ENCODE data around the gene NR5A2.

The NR5A2 gene

GRCh38 chr1:200205216-200205995 is 177.9 kb downstream of the NR5A2 start:
- Histone ChIP-seq H3K27ac (ENCODE audit: low read depth, low read length) (no peak overlapping the region), H3K36me3 (ENCODE audit: control insufficient read depth in 1 of 2, insufficient read depth in 2 of 2, low read length in 2 of 2) (no peaks in the 10 kb centered on the region), H3K4me3 (ENCODE audit: low read depth in 1 of 2, low read length in 2 of 2) (no peak overlapping the region), H3K9ac (ENCODE audit: low read depth in 1 of 2, low read length in 2 of 2) (no peak overlapping the region), H3K9me3 (ENCODE audit: control insufficient read depth in 1 of 2, low read length in 2 of 2) (no peaks in the 10 kb centered on the region), H3K4me1 (ENCODE audit: control insufficient read depth in 1 of 2, insufficient read depth in 2 of 2, low read length in 2 of 2) (no peaks in the 10 kb centered on the region), H3K27me3 (ENCODE audit: control insufficient read depth in 1 of 2, insufficient read depth in 2 of 2, low read length in 2 of 2) (no peaks in the 10 kb centered on the region)

GRCh38 chr1:200206340-200206739 is 178.8 kb downstream of the NR5A2 start:
- H3K9me3 ChIP-seq (ENCODE audit: control insufficient read depth in 1 of 2, low read length in 2 of 2) = no peaks in the 10 kb centered on the region
- H3K4me1 ChIP-seq (ENCODE audit: control insufficient read depth in 1 of 2, insufficient read depth in 2 of 2, low read length in 2 of 2) = no peaks in the 10 kb centered on the region
- no peak overlapping the region for H3K27ac ChIP-seq (ENCODE audit: low read depth, low read length)
- H3K27me3 ChIP-seq (ENCODE audit: control insufficient read depth in 1 of 2, insufficient read depth in 2 of 2, low read length in 2 of 2) = no peaks in the 10 kb centered on the region
- no peak overlapping the region for H3K4me3 ChIP-seq (ENCODE audit: low read depth in 1 of 2, low read length in 2 of 2)
- H3K36me3 ChIP-seq (ENCODE audit: control insufficient read depth in 1 of 2, insufficient read depth in 2 of 2, low read length in 2 of 2) = no peaks in the 10 kb centered on the region
- H3K9ac ChIP-seq (ENCODE audit: low read depth in 1 of 2, low read length in 2 of 2) = no peak overlapping the region

GRCh38 chr1:200206761-200207160 is 179.3 kb downstream of the NR5A2 start:
- no peaks in the 10 kb centered on the region for H3K27me3 ChIP-seq (ENCODE audit: control insufficient read depth in 1 of 2, insufficient read depth in 2 of 2, low read length in 2 of 2)
- no peak overlapping the region for H3K27ac ChIP-seq (ENCODE audit: low read depth, low read length)
- H3K4me1 ChIP-seq (ENCODE audit: control insufficient read depth in 1 of 2, insufficient read depth in 2 of 2, low read length in 2 of 2) = no peaks in the 10 kb centered on the region
- no peak overlapping the region for H3K9ac ChIP-seq (ENCODE audit: low read depth in 1 of 2, low read length in 2 of 2)
- no peaks in the 10 kb centered on the region for H3K9me3 ChIP-seq (ENCODE audit: control insufficient read depth in 1 of 2, low read length in 2 of 2)
- H3K4me3 ChIP-seq (ENCODE audit: low read depth in 1 of 2, low read length in 2 of 2) = no peak overlapping the region
- no peaks in the 10 kb centered on the region for H3K36me3 ChIP-seq (ENCODE audit: control insufficient read depth in 1 of 2, insufficient read depth in 2 of 2, low read length in 2 of 2)

- no peaks in the 10 kb centered on the region for H3K4me1 ChIP-seq (ENCODE audit: control insufficient read depth in 1 of 2, insufficient read depth in 2 of 2, low read length in 2 of 2)
- H3K9ac ChIP-seq (ENCODE audit: low read depth in 1 of 2, low read length in 2 of 2) = no peak overlapping the region
- H3K36me3 ChIP-seq (ENCODE audit: control insufficient read depth in 1 of 2, insufficient read depth in 2 of 2, low read length in 2 of 2) = no peaks in the 10 kb centered on the region
- H3K27ac ChIP-seq (ENCODE audit: low read depth, low read length) = no peak overlapping the region
- H3K9me3 ChIP-seq (ENCODE audit: control insufficient read depth in 1 of 2, low read length in 2 of 2) = no peaks in the 10 kb centered on the region
- H3K27me3 ChIP-seq (ENCODE audit: control insufficient read depth in 1 of 2, insufficient read depth in 2 of 2, low read length in 2 of 2) = no peaks in the 10 kb centered on the region
- no peak overlapping the region for H3K4me3 ChIP-seq (ENCODE audit: low read depth in 1 of 2, low read length in 2 of 2)
Measured at GRCh38 chr1:200207711-200208126, 180.2 kb downstream of the NR5A2 start.

- H3K4me3 ChIP-seq (ENCODE audit: low read depth in 1 of 2, low read length in 2 of 2) = no peak overlapping the region
- H3K4me1 ChIP-seq (ENCODE audit: control insufficient read depth in 1 of 2, insufficient read depth in 2 of 2, low read length in 2 of 2) = no peaks in the 10 kb centered on the region
- peaks cover 0 to 3% of the 10 kb centered on the region in 2 donors for H3K9me3 ChIP-seq (ENCODE audit: control insufficient read depth in 1 of 2, low read length in 2 of 2)
- H3K27me3 ChIP-seq (ENCODE audit: control insufficient read depth in 1 of 2, insufficient read depth in 2 of 2, low read length in 2 of 2) = no peaks in the 10 kb centered on the region
- no peak overlapping the region for H3K9ac ChIP-seq (ENCODE audit: low read depth in 1 of 2, low read length in 2 of 2)
- no peak overlapping the region for H3K27ac ChIP-seq (ENCODE audit: low read depth, low read length)
- H3K36me3 ChIP-seq (ENCODE audit: control insufficient read depth in 1 of 2, insufficient read depth in 2 of 2, low read length in 2 of 2) = no peaks in the 10 kb centered on the region
Measured at GRCh38 chr1:200211157-200211556, 183.6 kb downstream of the NR5A2 start.

GRCh38 chr1:200213392-200213791 is 185.9 kb downstream of the NR5A2 start:
- Histone ChIP-seq H3K27ac (ENCODE audit: low read depth, low read length) (no peak overlapping the region), H3K36me3 (ENCODE audit: control insufficient read depth in 1 of 2, insufficient read depth in 2 of 2, low read length in 2 of 2) (no peaks in the 10 kb centered on the region)

GRCh38 chr1:200213921-200214320 is 186.4 kb downstream of the NR5A2 start:
- Histone ChIP-seq H3K27me3 (ENCODE audit: control insufficient read depth in 1 of 2, insufficient read depth in 2 of 2, low read length in 2 of 2) (no peaks in the 10 kb centered on the region), H3K9me3 (ENCODE audit: control insufficient read depth in 1 of 2, low read length in 2 of 2) (peaks cover 0 to 3% of the 10 kb centered on the region in 2 donors), H3K4me3 (ENCODE audit: low read depth in 1 of 2, low read length in 2 of 2) (no peak overlapping the region), H3K27ac (ENCODE audit: low read depth, low read length) (no peak overlapping the region), H3K36me3 (ENCODE audit: control insufficient read depth in 1 of 2, insufficient read depth in 2 of 2, low read length in 2 of 2) (no peaks in the 10 kb centered on the region), H3K4me1 (ENCODE audit: control insufficient read depth in 1 of 2, insufficient read depth in 2 of 2, low read length in 2 of 2) (no peaks in the 10 kb centered on the region), H3K9ac (ENCODE audit: low read depth in 1 of 2, low read length in 2 of 2) (no peak overlapping the region)

More at GRCh38 chr1:200213392-200213791, 185.9 kb downstream of the NR5A2 start:
- Histone ChIP-seq H3K9ac (ENCODE audit: low read depth in 1 of 2, low read length in 2 of 2) (no peak overlapping the region), H3K4me1 (ENCODE audit: control insufficient read depth in 1 of 2, insufficient read depth in 2 of 2, low read length in 2 of 2) (no peaks in the 10 kb centered on the region), H3K4me3 (ENCODE audit: low read depth in 1 of 2, low read length in 2 of 2) (no peak overlapping the region), H3K9me3 (ENCODE audit: control insufficient read depth in 1 of 2, low read length in 2 of 2) (peaks cover 0 to 3% of the 10 kb centered on the region in 2 donors), H3K27me3 (ENCODE audit: control insufficient read depth in 1 of 2, insufficient read depth in 2 of 2, low read length in 2 of 2) (no peaks in the 10 kb centered on the region)

- no peak overlapping the region for H3K27ac ChIP-seq (ENCODE audit: low read depth, low read length)
- no peaks in the 10 kb centered on the region for H3K36me3 ChIP-seq (ENCODE audit: control insufficient read depth in 1 of 2, insufficient read depth in 2 of 2, low read length in 2 of 2)
- H3K27me3 ChIP-seq (ENCODE audit: control insufficient read depth in 1 of 2, insufficient read depth in 2 of 2, low read length in 2 of 2) = no peaks in the 10 kb centered on the region
- no peaks in the 10 kb centered on the region for H3K4me1 ChIP-seq (ENCODE audit: control insufficient read depth in 1 of 2, insufficient read depth in 2 of 2, low read length in 2 of 2)
- no peak overlapping the region for H3K9ac ChIP-seq (ENCODE audit: low read depth in 1 of 2, low read length in 2 of 2)
- H3K4me3 ChIP-seq (ENCODE audit: low read depth in 1 of 2, low read length in 2 of 2) = no peak overlapping the region
- peaks cover 0 to 3% of the 10 kb centered on the region in 2 donors for H3K9me3 ChIP-seq (ENCODE audit: control insufficient read depth in 1 of 2, low read length in 2 of 2)
Measured at GRCh38 chr1:200215350-200215749, 187.8 kb downstream of the NR5A2 start.

GRCh38 chr1:200217703-200218102 is 190.2 kb downstream of the NR5A2 start:
- no peaks in the 10 kb centered on the region for H3K27me3 ChIP-seq (ENCODE audit: control insufficient read depth in 1 of 2, insufficient read depth in 2 of 2, low read length in 2 of 2)
- no peak overlapping the region for H3K9ac ChIP-seq (ENCODE audit: low read depth in 1 of 2, low read length in 2 of 2)
- H3K4me3 ChIP-seq (ENCODE audit: low read depth in 1 of 2, low read length in 2 of 2) = no peak overlapping the region
- no peaks in the 10 kb centered on the region for H3K4me1 ChIP-seq (ENCODE audit: control insufficient read depth in 1 of 2, insufficient read depth in 2 of 2, low read length in 2 of 2)
- no peaks in the 10 kb centered on the region for H3K36me3 ChIP-seq (ENCODE audit: control insufficient read depth in 1 of 2, insufficient read depth in 2 of 2, low read length in 2 of 2)
- peaks cover 0 to 3% of the 10 kb centered on the region in 2 donors for H3K9me3 ChIP-seq (ENCODE audit: control insufficient read depth in 1 of 2, low read length in 2 of 2)
- H3K27ac ChIP-seq (ENCODE audit: low read depth, low read length) = no peak overlapping the region

- no peak overlapping the region for H3K4me3 ChIP-seq (ENCODE audit: low read depth in 1 of 2, low read length in 2 of 2)
- H3K36me3 ChIP-seq (ENCODE audit: control insufficient read depth in 1 of 2, insufficient read depth in 2 of 2, low read length in 2 of 2) = no peaks in the 10 kb centered on the region
- no peaks in the 10 kb centered on the region for H3K9me3 ChIP-seq (ENCODE audit: control insufficient read depth in 1 of 2, low read length in 2 of 2)
- H3K4me1 ChIP-seq (ENCODE audit: control insufficient read depth in 1 of 2, insufficient read depth in 2 of 2, low read length in 2 of 2) = peaks cover 0 to 4% of the 10 kb centered on the region in 2 donors
- no peak overlapping the region for H3K9ac ChIP-seq (ENCODE audit: low read depth in 1 of 2, low read length in 2 of 2)
- H3K27me3 ChIP-seq (ENCODE audit: control insufficient read depth in 1 of 2, insufficient read depth in 2 of 2, low read length in 2 of 2) = no peaks in the 10 kb centered on the region
- no peak overlapping the region for H3K27ac ChIP-seq (ENCODE audit: low read depth, low read length)
Measured at GRCh38 chr1:200221614-200222282, 194.2 kb downstream of the NR5A2 start.

Measured in duodenal mucosa (tissue), 2 donors.